NT2/D1 (cell line): Measurements from ENCODE around the gene GATB.

Experiments used
- DNase-seq: peaks from one replicate; pipeline ENCODE4 v3.0.0-alpha.2; 2011; ENCODE audit warnings: low read depth, low spot score
- H3K27me3 ChIP-seq: 2 replicates; pipeline ENCODE4 v1.6.0; 2011; ENCODE audit warnings: mild to moderate bottlenecking; ENCODE audit not compliant: insufficient read length, insufficient read depth
- H3K36me3 ChIP-seq: 2 replicates; pipeline ENCODE4 v1.6.1; 2011; ENCODE audit warnings: mild to moderate bottlenecking, low read length, mixed read lengths; ENCODE audit not compliant: insufficient read depth, insufficient read length
- H3K4me1 ChIP-seq: 2 replicates; pipeline ENCODE4 v1.5.1; 2011; ENCODE audit not compliant: insufficient read depth, insufficient read length
- H3K4me3 ChIP-seq: 2 replicates; pipeline ENCODE4 v1.5.1; 2011; ENCODE audit warnings: low read depth; ENCODE audit not compliant: insufficient read length
- H3K9ac ChIP-seq: 2 replicates; pipeline ENCODE4 v1.6.0; 2011; ENCODE audit warnings: low read depth; ENCODE audit not compliant: insufficient read length
- H3K9me3 ChIP-seq: 2 replicates; pipeline ENCODE4 v1.5.1; 2011; ENCODE audit warnings: mild to moderate bottlenecking, low read length; ENCODE audit not compliant: insufficient read depth
- SUZ12 ChIP-seq: IDR thresholded peaks from 2 replicates; pipeline ENCODE4 v1.6.1; 2011; ENCODE audit not compliant: insufficient read length, insufficient read depth; ENCODE audit errors: extremely low read depth
- YY1 ChIP-seq: IDR thresholded peaks from 2 replicates; pipeline ENCODE4 v1.6.1; 2011; ENCODE audit not compliant: insufficient read length, insufficient read depth
- ZNF274 ChIP-seq: IDR thresholded peaks from 2 replicates; pipeline ENCODE4 v1.6.1; 2011; ENCODE audit warnings: mild to moderate bottlenecking, low read depth, low read length

The GATB gene

DNA sequence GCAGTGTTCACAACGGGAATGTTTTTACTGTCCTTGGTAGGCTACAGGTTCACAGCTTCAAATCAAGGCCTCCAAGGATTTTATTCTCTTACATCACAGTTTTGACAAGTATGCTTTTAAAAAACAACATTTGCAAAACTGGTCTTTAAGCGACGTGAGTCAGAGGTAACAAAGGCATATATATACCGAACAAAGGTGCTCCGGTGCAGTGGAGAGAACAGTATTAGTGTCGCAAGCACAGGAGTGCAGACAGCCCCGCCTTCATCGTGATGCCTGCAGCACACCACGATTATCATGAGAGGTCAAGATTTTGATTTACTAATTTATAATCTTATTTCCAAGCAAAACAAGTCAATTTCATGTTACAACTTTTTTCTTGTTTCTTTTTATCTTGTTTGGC lies 90.8 kb downstream of the GATB start:
- no peak for DNase-seq
- TF ChIP-seq SUZ12 = no peak
- TF ChIP-seq YY1 = no peak
- no peak for TF ChIP-seq ZNF274
- no peak overlapping the region for H3K4me3 ChIP-seq
- H3K36me3 ChIP-seq = peaks cover 7% of the 10 kb centered on the region
- H3K9ac ChIP-seq = no peak overlapping the region
- H3K4me1 ChIP-seq = no peaks in the 10 kb centered on the region
- no peaks in the 10 kb centered on the region for H3K9me3 ChIP-seq
- H3K27me3 ChIP-seq = no peaks in the 10 kb centered on the region

DNA sequence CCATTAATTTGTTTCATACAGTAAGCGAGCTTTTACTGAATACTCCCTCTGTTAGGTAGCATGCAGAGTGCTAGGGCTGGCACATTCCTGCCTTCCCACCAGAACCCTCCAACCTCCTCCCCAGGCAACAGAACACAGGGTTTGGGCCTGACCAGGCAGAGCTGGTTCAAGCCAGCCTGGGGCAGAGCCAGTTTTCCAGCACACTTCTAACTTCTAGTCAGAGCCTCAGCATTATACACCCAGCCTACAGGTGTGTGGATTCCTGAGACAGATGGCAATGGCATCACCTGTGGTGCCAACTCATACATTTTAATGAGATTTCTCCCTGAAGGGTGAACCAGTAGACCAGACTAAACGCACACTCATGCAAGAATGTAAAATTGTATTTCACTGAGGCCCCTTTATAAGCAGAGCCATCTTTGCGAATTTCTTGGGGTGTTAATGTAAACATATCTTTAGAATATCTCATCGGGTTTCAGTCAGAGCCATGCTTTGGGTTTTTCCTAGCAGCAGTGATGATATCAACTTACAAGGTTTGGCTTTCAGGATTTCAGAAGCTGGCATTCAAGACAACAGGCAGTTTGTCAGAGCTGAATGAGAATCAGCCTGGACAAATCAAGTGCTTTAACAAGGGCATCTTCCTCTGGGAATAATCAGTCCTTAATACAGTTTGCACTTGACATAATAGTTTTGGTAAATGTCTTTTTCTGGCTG lies 92.0 kb downstream of the GATB start:
- H3K4me1 ChIP-seq = no peaks in the 10 kb centered on the region
- H3K27me3 ChIP-seq = no peaks in the 10 kb centered on the region
- DNase-seq = no peak
- H3K4me3 ChIP-seq = no peak overlapping the region
- no peak overlapping the region for H3K9ac ChIP-seq
- TF ChIP-seq YY1 (no peak), SUZ12 (no peak), ZNF274 (no peak)
- no peaks in the 10 kb centered on the region for H3K9me3 ChIP-seq
- peaks cover 7% of the 10 kb centered on the region for H3K36me3 ChIP-seq

DNA sequence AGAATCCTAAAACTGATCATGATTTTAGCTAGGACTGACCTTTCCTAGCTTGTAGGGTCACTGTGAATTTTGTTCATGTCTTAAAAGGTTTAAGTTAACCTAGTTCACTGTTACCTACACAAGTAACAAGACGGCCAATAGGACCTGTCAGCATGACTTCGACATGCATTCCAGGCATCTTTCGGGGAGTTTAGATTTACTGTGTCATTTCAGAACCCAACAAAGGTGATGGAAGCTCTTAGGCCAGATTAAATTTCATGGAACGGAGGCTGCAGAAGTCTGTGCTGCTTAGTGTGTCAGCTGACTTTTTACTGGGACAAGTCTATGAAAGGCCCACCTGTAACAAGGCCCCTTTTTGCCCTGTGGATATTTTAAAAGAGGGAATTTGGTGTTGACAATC lies 93.1 kb downstream of the GATB start:
- Histone ChIP-seq H3K27me3 (no peaks in the 10 kb centered on the region), H3K36me3 (peaks cover 7% of the 10 kb centered on the region), H3K9ac (no peak overlapping the region), H3K9me3 (no peaks in the 10 kb centered on the region), H3K4me1 (no peaks in the 10 kb centered on the region), H3K4me3 (no peak overlapping the region)
- DNase-seq = no peak
- no peak for TF ChIP-seq YY1
- TF ChIP-seq SUZ12 = no peak
- no peak for TF ChIP-seq ZNF274

DNA sequence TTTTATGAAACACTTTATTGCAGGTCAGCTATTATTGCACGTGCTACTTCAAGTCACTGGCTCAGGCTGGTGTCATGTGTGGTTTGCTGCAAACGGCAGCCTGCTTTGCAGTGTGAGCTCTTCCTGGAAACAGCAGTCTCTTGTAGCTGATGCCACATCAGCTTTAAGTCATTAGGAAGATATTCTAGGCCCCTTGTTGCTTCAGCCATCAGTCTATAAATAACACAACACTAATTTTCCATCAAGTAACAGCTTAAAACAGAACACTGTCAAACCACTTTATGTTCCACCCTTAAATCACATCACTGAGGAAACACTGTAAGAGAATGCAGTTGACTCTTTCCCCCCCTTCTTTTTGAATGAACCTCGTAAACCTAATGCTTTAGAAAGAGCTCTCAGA lies 93.8 kb downstream of the GATB start:
- DNase-seq = no peak
- TF ChIP-seq YY1 = no peak
- TF ChIP-seq ZNF274 = no peak
- TF ChIP-seq SUZ12 = no peak
- H3K27me3 ChIP-seq = no peaks in the 10 kb centered on the region
- H3K36me3 ChIP-seq = peaks cover 4% of the 10 kb centered on the region
- H3K4me3 ChIP-seq = no peak overlapping the region
- no peaks in the 10 kb centered on the region for H3K9me3 ChIP-seq
- no peak overlapping the region for H3K9ac ChIP-seq
- no peaks in the 10 kb centered on the region for H3K4me1 ChIP-seq

DNA sequence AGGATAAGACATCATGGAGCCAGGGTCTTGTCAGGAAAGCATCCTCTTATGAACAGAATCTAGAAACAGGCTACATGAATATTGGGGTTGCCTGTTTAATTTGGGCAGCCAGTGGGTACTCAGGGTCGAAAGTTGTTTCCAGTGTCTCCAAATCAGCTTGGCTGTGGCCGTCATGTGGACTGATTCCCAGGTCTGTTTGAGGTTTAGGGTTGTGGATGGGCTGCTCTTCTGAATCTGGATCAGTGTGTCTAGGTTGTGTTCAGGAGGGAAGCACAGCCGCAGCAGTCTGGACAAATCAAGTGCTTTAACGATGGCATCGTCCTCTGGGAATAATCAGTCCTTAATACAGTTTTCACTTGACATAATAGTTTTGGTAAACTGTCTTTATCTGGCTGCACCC lies 94.3 kb downstream of the GATB start:
- no peaks in the 10 kb centered on the region for H3K9me3 ChIP-seq
- no peak for TF ChIP-seq SUZ12
- TF ChIP-seq ZNF274 = no peak
- TF ChIP-seq YY1 = no peak
- H3K27me3 ChIP-seq = no peaks in the 10 kb centered on the region
- no peak for DNase-seq
- H3K9ac ChIP-seq = no peak overlapping the region
- H3K4me3 ChIP-seq = no peak overlapping the region
- no peaks in the 10 kb centered on the region for H3K4me1 ChIP-seq
- H3K36me3 ChIP-seq = peaks cover 4% of the 10 kb centered on the region

DNA sequence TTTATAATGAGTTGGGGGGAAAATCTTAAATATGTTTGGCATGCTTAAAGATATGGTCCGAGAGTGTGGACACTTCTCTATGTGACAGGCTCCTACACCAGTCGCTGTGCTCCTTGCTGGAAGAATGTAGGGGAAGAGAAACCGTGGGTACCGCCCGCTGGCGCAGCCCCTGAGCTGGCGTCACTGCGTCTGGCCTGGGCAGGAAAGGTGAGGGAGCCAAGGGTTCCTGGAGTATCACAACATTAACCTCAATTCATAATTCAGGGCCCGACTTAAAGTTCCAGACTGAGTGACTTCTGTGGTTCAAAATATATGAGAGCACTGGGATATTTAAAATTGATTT lies 95.1 kb downstream of the GATB start:
- Histone ChIP-seq H3K4me3 (no peak overlapping the region), H3K36me3 (peaks cover under 1% of the 10 kb centered on the region), H3K4me1 (no peaks in the 10 kb centered on the region), H3K9ac (no peak overlapping the region), H3K9me3 (no peaks in the 10 kb centered on the region), H3K27me3 (no peaks in the 10 kb centered on the region)
- TF ChIP-seq YY1 = no peak
- no peak for TF ChIP-seq SUZ12
- no peak for TF ChIP-seq ZNF274
- DNase-seq = no peak

DNA sequence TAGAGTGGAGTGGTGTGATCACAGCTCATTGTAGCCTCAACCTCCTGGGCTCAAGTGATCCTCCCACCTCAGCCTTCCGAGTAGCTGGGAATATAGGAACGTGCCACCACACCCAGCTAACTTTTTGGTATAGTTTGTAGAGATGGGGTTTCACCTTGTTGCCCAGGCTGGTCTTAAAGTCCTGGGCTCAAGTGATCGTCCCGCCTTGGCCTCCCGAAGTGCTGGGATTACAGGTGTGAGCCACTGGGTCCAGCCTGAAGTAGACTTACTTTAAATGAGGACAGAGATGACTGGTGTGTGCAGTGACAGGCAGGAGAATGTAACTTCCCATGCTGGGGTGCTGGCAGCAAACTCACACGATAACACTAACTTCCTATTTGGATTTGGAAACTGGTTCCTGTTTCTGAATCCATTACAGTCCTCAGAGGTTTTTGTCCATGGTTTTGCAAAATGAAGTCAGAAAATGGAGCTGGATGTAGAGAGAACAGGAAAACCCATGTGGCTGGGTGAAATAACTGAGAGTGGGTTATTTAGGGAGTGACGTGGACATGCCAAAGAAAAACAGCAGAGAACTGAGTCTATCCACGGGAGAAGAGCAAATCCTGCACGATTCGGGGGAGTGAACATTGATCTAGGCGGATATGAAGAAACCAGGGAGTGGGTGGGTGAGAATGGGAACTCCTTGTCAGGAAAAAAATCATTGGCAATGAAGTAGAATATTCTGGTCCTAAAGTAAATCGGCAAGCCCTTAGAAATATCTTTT lies 95.6 kb downstream of the GATB start:
- H3K4me1 ChIP-seq = no peaks in the 10 kb centered on the region
- no peak overlapping the region for H3K4me3 ChIP-seq
- H3K9me3 ChIP-seq = no peaks in the 10 kb centered on the region
- no peak overlapping the region for H3K9ac ChIP-seq
- H3K27me3 ChIP-seq = no peaks in the 10 kb centered on the region
- TF ChIP-seq ZNF274 = no peak
- no peak for TF ChIP-seq SUZ12
- no peak for TF ChIP-seq YY1
- H3K36me3 ChIP-seq = no peaks in the 10 kb centered on the region
- DNase-seq = no peak
